Esophagus muscularis mucosa (tissue), 4 donors: ENCODE measurements around the gene HOXC9. TPM values are rescaled to one million over a fixed set of nuclear protein-coding genes. Genes with fewer than 3 reads are reported as not detected.

Experiments
- DNase-seq: peaks from one replicate; pipeline ENCODE4 v3.0.0-alpha.2; 2017; ENCODE audit errors: extremely low spot score
- H3K27ac ChIP-seq, 4 donors: fragments of 200-600 bp; sonication (generic); replicated peaks in 1 of 4; 1 replicate in 3 of 4; 2 replicates in 1 of 4; pipeline ENCODE4 v1.5.1; 2016 to 2019; ENCODE audit warnings: mild to moderate bottlenecking in 1 of 4
- H3K27me3 ChIP-seq, 4 donors: fragments of 200-600 bp; sonication (generic); one replicate each; pipeline versions ENCODE4 v1.5.1 to v1.6.0; 2016 to 2019
- H3K36me3 ChIP-seq, 4 donors: fragments of 200-600 bp; sonication (generic); one replicate each; pipeline ENCODE4 v1.5.1; 2016 to 2019
- H3K4me1 ChIP-seq, 4 donors: fragments of 200-600 bp; sonication (generic); one replicate each; pipeline ENCODE4 v1.5.1; 2016 to 2019
- H3K4me3 ChIP-seq, 4 donors: fragments of 200-600 bp; sonication (generic); 1 replicate in 2 of 4; 2 replicates in 2 of 4; pipeline ENCODE4 v1.5.1; 2016 to 2019; ENCODE audit warnings: mild to moderate bottlenecking in 4 of 4, moderate library complexity in 1 of 4
- H3K9me3 ChIP-seq, 4 donors: fragments of 200-600 bp; sonication (generic); 1 replicate in 3 of 4; 2 replicates in 1 of 4; pipeline ENCODE4 v1.5.1; 2016 to 2019
- CTCF ChIP-seq, 3 experiments: fragments of 200-600 bp in 2 of 3; fragments of 450-650 bp in 1 of 3; sonication (generic) in 2 of 3; IDR thresholded peaks; one replicate each; pipeline ENCODE4 v1.5.1; 2017 to 2019; ENCODE audit warnings: antibody characterized with exemption in 3 of 3, mild to moderate bottlenecking in 2 of 3, moderate library complexity in 1 of 3
- EP300 ChIP-seq: sonication (generic); formaldehyde crosslinking; IDR thresholded peaks from one replicate; pipeline ENCODE4 v1.6.1; 2017; ENCODE audit warnings: antibody characterized with exemption
- POLR2A ChIP-seq: fragments of 450-650 bp; IDR thresholded peaks from one replicate; pipeline ENCODE4 v1.6.1; 2017; ENCODE audit warnings: antibody characterized with exemption, moderate library complexity, mild to moderate bottlenecking, low read depth
- POLR2AphosphoS5 ChIP-seq, 2 donors: sonication (generic); formaldehyde crosslinking; IDR thresholded peaks; one replicate each; pipeline ENCODE4 v1.6.1; 2017; ENCODE audit warnings: antibody characterized with exemption in 2 of 2
- WGBS: methylation state at CpG from one replicate; pipeline ENCODE4 v1.1.5; 2018; 5-methylcytosine and 5-hydroxymethylcytosine counted together
- intact Hi-C: fragments of 100-400 bp; cut with DNase I; formaldehyde crosslinking; loops from one replicate; pipeline ENCODE4 v1.15.1; 2023
- total RNA-seq, 4 donors: library from RNA; depleted of rRNA; stranded (reverse); fragments of >200 nt; gene quantifications; one replicate each; pipeline versions ENCODE4 v1.1.0 to v1.2.1, GENCODE V29; 2016

The HOXC9 gene
- total RNA-seq, 4 donors from 2014 or later, result not detected

GRCh38 chr12:54004841-54005530 lies 5.0 kb downstream of the HOXC9 start:
- no peaks in the 10 kb centered on the region for H3K9me3 ChIP-seq
- H3K4me1 ChIP-seq, result peaks cover 24 to 35% (median 30%) of the 10 kb centered on the region in 4 donors
- DNase-seq, result no peak
- intact Hi-C loops, result no loop called here
- no peaks in the 10 kb centered on the region for H3K36me3 ChIP-seq
- 55% methylated on average over 12 of the region's 31 CpGs for WGBS
- no peak overlapping the region for H3K27ac ChIP-seq
- peaks cover 16 to 99% (median 93%) of the 10 kb centered on the region in 4 donors for H3K27me3 ChIP-seq
- TF ChIP-seq EP300, result no peak
- no peak for TF ChIP-seq POLR2A
- TF ChIP-seq POLR2AphosphoS5 (IDR thresholded peaks at IDR 0.05), result no peak
- no peak for TF ChIP-seq CTCF (IDR thresholded peaks at IDR 0.05)
- H3K4me3 ChIP-seq, result no peak overlapping the region

DNA sequence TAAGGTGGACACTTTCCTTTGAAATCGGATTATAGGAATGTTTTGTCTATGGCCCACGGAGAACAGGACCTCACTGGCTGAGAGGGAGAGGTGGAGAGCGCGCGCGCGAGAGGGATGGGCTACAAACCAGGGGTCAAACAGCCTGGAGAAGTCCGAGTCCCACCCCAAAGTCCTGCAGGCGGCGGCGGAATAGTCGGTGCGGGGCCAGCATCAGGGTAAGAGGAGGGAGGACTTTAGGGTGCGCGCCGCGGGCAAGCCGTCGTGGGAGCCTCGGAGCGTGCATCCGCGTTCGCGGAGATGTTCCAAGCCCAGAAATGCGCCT lies 5.5 kb downstream of the HOXC9 start:
- peaks cover 19 to 33% (median 25%) of the 10 kb centered on the region in 4 donors for H3K4me1 ChIP-seq

DNA sequence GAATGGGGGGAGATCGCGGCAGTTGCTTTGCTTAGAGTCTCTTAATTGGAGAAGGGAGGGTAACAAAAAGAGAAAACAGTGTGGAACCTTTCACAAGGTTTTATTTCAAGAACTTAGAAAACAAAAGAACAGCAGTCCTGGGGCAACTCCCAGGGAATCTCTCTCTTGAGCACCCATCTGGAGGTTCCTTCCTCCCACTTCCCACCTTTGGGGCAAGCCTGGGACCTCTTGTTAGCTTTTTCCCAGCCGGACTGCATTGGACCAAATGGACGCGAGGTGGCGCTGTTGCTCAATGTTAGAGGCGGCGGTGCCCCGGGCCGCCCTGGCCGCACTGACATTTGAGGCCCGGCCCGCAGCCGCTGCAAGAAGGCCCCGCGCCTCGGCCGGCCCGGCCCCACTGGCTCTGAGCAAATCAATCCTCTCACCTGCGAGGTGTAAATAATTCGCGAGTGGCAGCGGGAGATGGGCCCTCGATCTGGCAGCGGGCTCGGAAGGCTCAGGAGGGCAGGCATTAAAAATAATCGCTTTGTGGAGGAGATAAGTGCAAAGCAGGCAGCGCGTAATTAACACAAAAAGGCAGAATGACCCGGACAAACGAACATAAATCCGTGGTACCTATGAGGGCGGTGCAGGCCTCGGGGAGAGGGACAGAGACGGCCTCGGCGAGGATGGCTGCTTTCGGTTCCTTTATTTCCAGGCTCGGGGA lies 6.0 kb downstream of the HOXC9 start:
- Histone ChIP-seq H3K4me3 (peak overlapping the region in 3 of 4 donors; percentile 2 to 38 (median 20)), H3K27ac (no peak overlapping the region), H3K9me3 (no peaks in the 10 kb centered on the region), H3K27me3 (peaks cover 11 to 99% (median 93%) of the 10 kb centered on the region in 4 donors), H3K4me1 (peaks cover 16 to 34% (median 23%) of the 10 kb centered on the region in 4 donors), H3K36me3 (no peaks in the 10 kb centered on the region)
- WGBS, result 22% methylated on average over 39 of the region's 39 CpGs
- DNase-seq, result peak; percentile 96
- TF ChIP-seq POLR2A (no peak), CTCF (IDR thresholded peaks at IDR 0.05) (peak; percentile 93 to 97 (median 96)), EP300 (no peak), POLR2AphosphoS5 (IDR thresholded peaks at IDR 0.05) (peak in 1 of 2 donors; percentile 40)
- intact Hi-C loops, result loop anchor here (2.0 kb wide), 1 partner anchor 185 kb away; no protein-coding TSS in a partner anchor

More for the DNA sequence above, 5.5 kb downstream of the HOXC9 start:
- no peak for DNase-seq
- no peaks in the 10 kb centered on the region for H3K9me3 ChIP-seq
- no peak overlapping the region for H3K27ac ChIP-seq
- intact Hi-C loops, result no loop called here
- no peaks in the 10 kb centered on the region for H3K36me3 ChIP-seq
- H3K4me3 ChIP-seq, result no peak overlapping the region
- 12% methylated on average over 26 of the region's 26 CpGs for WGBS
- H3K27me3 ChIP-seq, result peaks cover 11 to 99% (median 92%) of the 10 kb centered on the region in 4 donors
- TF ChIP-seq POLR2A (no peak), POLR2AphosphoS5 (IDR thresholded peaks at IDR 0.05) (no peak), CTCF (IDR thresholded peaks at IDR 0.05) (no peak), EP300 (no peak)

DNA sequence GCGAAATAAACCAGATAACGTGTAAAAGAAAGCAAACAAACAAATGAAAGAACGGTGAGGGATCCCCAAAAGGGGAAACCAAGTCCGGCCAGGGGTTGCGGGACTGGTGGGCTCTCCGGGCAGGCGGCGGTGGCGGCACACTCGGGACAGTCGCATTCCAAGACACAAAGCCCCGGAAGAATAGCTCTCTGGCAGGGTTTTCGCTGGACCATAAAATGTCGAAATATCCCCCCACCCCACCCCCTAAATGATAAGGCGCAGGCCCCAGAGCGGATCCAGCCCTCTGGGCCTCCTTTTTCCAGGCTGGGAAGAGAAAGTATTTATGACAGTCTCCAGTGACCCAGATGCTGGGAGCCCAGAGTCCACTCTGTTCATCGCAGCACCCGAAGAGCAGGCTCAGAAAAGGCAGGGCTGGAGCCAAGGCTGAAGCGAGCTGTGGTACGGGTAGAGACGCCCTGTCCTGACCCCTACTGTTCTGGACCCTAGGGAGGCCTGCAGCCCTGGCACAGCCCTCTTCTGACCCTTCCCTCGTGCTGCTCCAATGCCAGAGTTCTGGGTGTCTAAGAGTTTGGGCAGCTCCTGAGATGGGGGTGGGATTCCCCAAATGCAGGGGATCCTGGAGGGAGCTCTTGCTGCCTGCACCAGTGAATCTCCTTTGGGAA lies 6.7 kb downstream of the HOXC9 start:
- DNase-seq, result no peak
- peak overlapping the region in 3 of 4 donors; percentile 2 to 38 (median 20) for H3K4me3 ChIP-seq
- H3K27me3 ChIP-seq, result peaks cover 11 to 99% (median 94%) of the 10 kb centered on the region in 4 donors
- H3K36me3 ChIP-seq, result no peaks in the 10 kb centered on the region
- no peaks in the 10 kb centered on the region for H3K9me3 ChIP-seq
- H3K4me1 ChIP-seq, result peaks cover 16 to 40% (median 27%) of the 10 kb centered on the region in 4 donors
- intact Hi-C loops, result loop anchor here (2.0 kb wide), 1 partner anchor 184 kb away; no protein-coding TSS in a partner anchor
- TF ChIP-seq POLR2AphosphoS5 (IDR thresholded peaks at IDR 0.05) (no peak), POLR2A (no peak), EP300 (no peak), CTCF (IDR thresholded peaks at IDR 0.05) (no peak)
- 61% methylated on average over 22 of the region's 22 CpGs for WGBS
- no peak overlapping the region for H3K27ac ChIP-seq
